BJ (cell line): ENCODE measurements around the gene CRYBA1. TPM values are rescaled to one million over a fixed set of nuclear protein-coding genes. Genes with fewer than 3 reads are reported as not detected.

Experiments used
- polyA plus RNA-seq: library from polyadenylated mRNA; depleted of rRNA; stranded (reverse); fragments of >200 nt; gene quantifications from 2 replicates; pipeline ENCODE4 v1.2.3, GENCODE V29; 2011; rRNA removed

CRYBA1 gene
- polyA plus RNA-seq, 1 experiment, result not detected

Other genes with a start within 250 kb of the CRYBA1 start
- not detected in 2 replicates for gene SEZ6, start 240.8 kb upstream of the CRYBA1 start, polyA plus RNA-seq
- gene PIPOX, start 203.7 kb upstream of the CRYBA1 start, polyA plus RNA-seq, result 0.40 and 1.1 TPM in 2 replicates
- gene MYO18A, start 66.5 kb upstream of the CRYBA1 start, polyA plus RNA-seq, result 8.2 and 12.0 TPM in 2 replicates
- 7.3 and 9.5 TPM in 2 replicates for gene NUFIP2, start 47.3 kb downstream of the CRYBA1 start, polyA plus RNA-seq
- 9.1 and 22.1 TPM in 2 replicates for gene TAOK1, start 143.5 kb downstream of the CRYBA1 start, polyA plus RNA-seq